Measurements from ENCODE around the gene CDC42BPG. TPM values are rescaled to one million over a fixed set of nuclear protein-coding genes. Genes with fewer than 3 reads are reported as not detected.

Gene CDC42BPG
- total and polyA plus RNA-seq, 10 of the 15 experiments (the other 5 are each of a cell fraction or from before 2014, with no cell fraction given) = 0.02 to 1.3 (median 0.09) TPM; not detected in 1

- ChIA-PET CTCF (interaction anchor here (0.9 to 28.8 kb wide), 2 partner anchors 44 to 99 kb away, joined by 3 to 1208 read pairs; partner anchors contain the start of gene EHD1), RAD21 (ENCODE audit: unreplicated experiment) (no interaction called here), SMC1A (ENCODE audit: uncharacterized antibody, unreplicated experiment) (no interaction called here), POLR2A (no interaction called here)
- in situ Hi-C loops (cut with MboI) (no loop called here), intact Hi-C loops (cut with micrococcal nuclease; ENCODE audit: unreplicated experiment) (loop anchor here (10.0 kb wide), 1 partner anchor 412 kb away; no protein-coding TSS in a partner anchor)
- Histone ChIP-seq H3K4me1 (ENCODE audit: control insufficient read depth, insufficient read depth, low read length) (peaks cover 13% of the 10 kb centered on the region), H3K4me3 (no peak overlapping the region), H3K4me2 (ENCODE audit: control insufficient read depth, insufficient read depth) (no peak overlapping the region), H3K79me2 (ENCODE audit: control insufficient read depth, insufficient read depth, low read length) (no peaks in the 10 kb centered on the region), H3K27ac (ENCODE audit: control insufficient read depth, insufficient read depth) (no peak overlapping the region), H3K9me3 (replicated peaks; ENCODE audit: control insufficient read depth, insufficient read depth, low read length) (no peaks in the 10 kb centered on the region), H3K27me3 (replicated peaks in 1 of 2; ENCODE audit: control insufficient read depth in 2 of 2, insufficient read depth in 2 of 2, low read length in 1 of 2) (no peaks in the 10 kb centered on the region), H3K36me3 (ENCODE audit: control insufficient read depth in 2 of 2, insufficient read depth in 2 of 2, low read length in 1 of 2) (no peaks in the 10 kb centered on the region), H2AFZ (ENCODE audit: control insufficient read depth, low read depth, low read length) (no peak overlapping the region), H4K20me1 (ENCODE audit: control insufficient read depth, insufficient read depth) (no peaks in the 10 kb centered on the region), H3K9ac (ENCODE audit: control insufficient read depth, insufficient read depth, low read length) (no peak overlapping the region)
- WGBS (ENCODE audit: insufficient coverage, insufficient replicate concordance, low lambda C conversion rate, missing lambda C conversion rate) = 51% methylated on average over 6 of the region's 6 CpGs
- ATAC-seq (no peak), FAIRE-seq (no peak), DNase-seq (ENCODE audit: low read depth, low spot score) (no peak)
- no TSS peak for BruUV-seq (replicated peaks)
- no peak for TF ChIP-seq TAF1 (IDR thresholded peaks at IDR 0.05; ENCODE audit: borderline replicate concordance, low read depth, low read length)
- TF ChIP-seq ZBTB33 (IDR thresholded peaks at IDR 0.05) = no peak
- no peak for TF ChIP-seq MEF2B (IDR thresholded peaks at IDR 0.05; ENCODE audit: partially characterized antibody, poor library complexity, severe bottlenecking)
- no peak for TF ChIP-seq MTA2 (IDR thresholded peaks at IDR 0.05; ENCODE audit: low read depth)
- no peak for TF ChIP-seq NFYB (IDR thresholded peaks at IDR 0.05; ENCODE audit: insufficient read depth, low read depth, low read length)
Measured at GRCh38 chr11:64842366-64842759, 2.1 kb downstream of the CDC42BPG start.
